OCI-LY3 (cell line): ENCODE measurements around the gene ZER1.
"Not testable (repeated sequence)": the region's sequence is repeated elsewhere in the genome, so short reads cannot be mapped to it uniquely, and the experiment has no call there.

ENCODE experiments used
- H2AFZ ChIP-seq: fragments of 200-600, 300-600 bp; shearing (Covaris generic); 2 replicates; pipeline ENCODE4 v1.6.0; 2014; ENCODE audit warnings: antibody characterized with exemption, low read depth, low read length
- H3K27ac ChIP-seq: fragments of 200-600, 300-600 bp; sonication (generic); 2 replicates; pipeline ENCODE4 v1.5.1; 2014; ENCODE audit warnings: mild to moderate bottlenecking, low read length, moderate library complexity, mixed read lengths
- H3K27me3 ChIP-seq: fragments of 200-600, 300-600 bp; sonication (generic); 2 replicates; pipeline ENCODE4 v1.6.1; 2014; ENCODE audit warnings: low read depth, low read length, mixed read lengths
- H3K36me3 ChIP-seq: fragments of 200-600, 300-600 bp; sonication (generic); replicated peaks from 2 replicates; pipeline ENCODE3; 2014; ENCODE audit warnings: low read depth, low read length, mixed read lengths
- H3K4me1 ChIP-seq: fragments of 300-600, 200-600 bp; sonication (generic); 2 replicates; pipeline ENCODE4 v1.6.1; 2014; ENCODE audit warnings: low read length, mixed read lengths
- H3K4me2 ChIP-seq: fragments of 200-600, 300-600 bp; sonication (generic); 2 replicates; pipeline ENCODE4 v1.6.1; 2014; ENCODE audit warnings: low read length, mixed read lengths
- H3K4me3 ChIP-seq: fragments of 300-600, 200-600 bp; sonication (generic); 2 replicates; pipeline ENCODE4 v1.5.1; 2014; ENCODE audit warnings: antibody characterized with exemption, mild to moderate bottlenecking, low read length, moderate library complexity
- H3K79me2 ChIP-seq: fragments of 300-600, 200-600 bp; shearing (Covaris generic); 2 replicates; pipeline ENCODE4 v1.6.1; 2014; ENCODE audit warnings: mild to moderate bottlenecking, low read length, mixed read lengths
- H3K9ac ChIP-seq: fragments of 300-600, 200-600 bp; shearing (Covaris generic); 2 replicates; pipeline ENCODE4 v1.6.0; 2014; ENCODE audit warnings: mild to moderate bottlenecking, low read length, moderate library complexity
- H3K9me3 ChIP-seq: fragments of 200-600, 300-600 bp; shearing (Covaris generic); 2 replicates; pipeline ENCODE4 v1.6.1; 2014; ENCODE audit warnings: low read length, mixed read lengths; ENCODE audit not compliant: insufficient read depth
- H4K20me1 ChIP-seq: fragments of 200-600, 300-600 bp; sonication (generic); 2 replicates; pipeline ENCODE4 v1.6.1; 2016; ENCODE audit warnings: low read length, mixed read lengths; ENCODE audit not compliant: insufficient read depth
- EZH2phosphoT487 ChIP-seq: fragments of 200-600 bp; shearing (Covaris generic); IDR thresholded peaks from 2 replicates; pipeline ENCODE4 v1.6.1; 2018; ENCODE audit warnings: antibody characterized with exemption, mixed run types, low read depth
- TF ChIP-seq, protein P1 (sequence below): fragments of 200-600, 300-600 bp; sonication (generic); IDR thresholded peaks from 2 replicates; pipeline ENCODE4 v1.5.1; 2014; ENCODE audit warnings: antibody characterized with exemption, low read length, low read depth

Gene ZER1

DNA sequence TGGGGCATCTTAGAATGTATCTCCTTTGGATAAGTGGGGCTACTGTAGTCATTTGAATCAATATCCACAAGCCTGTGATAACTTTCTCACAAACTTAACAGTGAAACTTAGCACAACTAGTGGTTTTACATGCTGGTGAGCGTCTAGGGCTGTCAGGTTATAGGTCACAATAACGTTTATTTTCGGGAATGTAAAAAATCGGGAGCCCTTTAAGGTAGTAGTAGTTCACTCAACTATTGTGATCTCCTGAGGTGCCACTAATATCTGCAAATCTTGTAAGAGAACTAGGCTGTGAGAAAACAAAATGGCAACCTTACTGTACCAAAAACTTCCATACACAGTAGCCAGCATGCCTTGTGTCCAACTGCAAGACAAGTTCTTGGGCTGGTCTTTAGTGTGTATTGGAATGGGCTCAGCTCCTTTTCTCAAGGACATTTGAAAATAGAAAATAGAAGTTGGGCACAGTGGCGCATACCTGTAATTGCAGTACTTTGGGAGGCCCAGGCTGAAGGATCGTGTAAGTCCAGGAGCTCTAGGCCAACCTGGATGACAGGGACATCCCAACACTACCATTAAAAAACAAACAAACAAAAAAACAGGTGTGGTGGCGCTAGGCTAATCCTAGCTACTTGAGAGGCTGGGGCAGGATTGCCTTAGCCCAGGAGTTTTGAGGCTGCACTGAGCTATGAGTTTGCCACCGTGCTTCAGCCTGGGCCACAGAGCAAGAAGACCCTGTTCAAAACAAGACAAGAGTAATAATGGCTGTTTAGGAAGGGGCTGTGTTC lies 74.6 kb downstream of the ZER1 start:
- peaks cover 39% of the 10 kb centered on the region for H3K4me1 ChIP-seq
- no peaks in the 10 kb centered on the region for H3K9me3 ChIP-seq
- H3K27ac ChIP-seq = peak overlapping the region; percentile 92
- H3K27me3 ChIP-seq = no peaks in the 10 kb centered on the region
- TF ChIP-seq, protein P1, sequence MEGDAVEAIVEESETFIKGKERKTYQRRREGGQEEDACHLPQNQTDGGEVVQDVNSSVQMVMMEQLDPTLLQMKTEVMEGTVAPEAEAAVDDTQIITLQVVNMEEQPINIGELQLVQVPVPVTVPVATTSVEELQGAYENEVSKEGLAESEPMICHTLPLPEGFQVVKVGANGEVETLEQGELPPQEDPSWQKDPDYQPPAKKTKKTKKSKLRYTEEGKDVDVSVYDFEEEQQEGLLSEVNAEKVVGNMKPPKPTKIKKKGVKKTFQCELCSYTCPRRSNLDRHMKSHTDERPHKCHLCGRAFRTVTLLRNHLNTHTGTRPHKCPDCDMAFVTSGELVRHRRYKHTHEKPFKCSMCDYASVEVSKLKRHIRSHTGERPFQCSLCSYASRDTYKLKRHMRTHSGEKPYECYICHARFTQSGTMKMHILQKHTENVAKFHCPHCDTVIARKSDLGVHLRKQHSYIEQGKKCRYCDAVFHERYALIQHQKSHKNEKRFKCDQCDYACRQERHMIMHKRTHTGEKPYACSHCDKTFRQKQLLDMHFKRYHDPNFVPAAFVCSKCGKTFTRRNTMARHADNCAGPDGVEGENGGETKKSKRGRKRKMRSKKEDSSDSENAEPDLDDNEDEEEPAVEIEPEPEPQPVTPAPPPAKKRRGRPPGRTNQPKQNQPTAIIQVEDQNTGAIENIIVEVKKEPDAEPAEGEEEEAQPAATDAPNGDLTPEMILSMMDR = no peak
- no peak for TF ChIP-seq EZH2phosphoT487
- H3K4me2 ChIP-seq = no peak overlapping the region
- H2AFZ ChIP-seq = no peak overlapping the region
- H3K79me2 ChIP-seq = peaks cover 48% of the 10 kb centered on the region
- no peak overlapping the region for H3K9ac ChIP-seq
- no peak overlapping the region for H3K4me3 ChIP-seq
- H3K36me3 ChIP-seq = peaks cover 46% of the 10 kb centered on the region
- H4K20me1 ChIP-seq = peaks cover 17% of the 10 kb centered on the region; the same call in 1 of the 2 replicates

DNA sequence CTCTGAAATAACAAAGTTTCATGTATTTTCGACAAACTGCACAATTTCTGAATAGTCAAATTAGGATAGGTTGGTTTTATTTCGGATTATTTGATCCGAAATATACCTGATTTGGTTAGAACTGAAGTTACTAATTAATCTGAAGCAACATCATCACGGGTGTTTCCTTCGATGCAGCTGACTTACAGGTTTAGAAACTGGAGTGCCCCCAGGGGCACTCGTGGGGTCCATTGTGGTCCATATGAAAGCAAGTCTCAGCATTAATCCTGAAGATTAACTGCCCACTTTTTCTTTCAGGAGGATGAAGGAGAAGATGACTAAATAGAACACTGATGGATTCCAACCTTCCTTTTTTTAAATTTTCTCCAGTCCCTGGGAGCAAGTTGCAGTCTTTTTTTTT lies 77.4 kb downstream of the ZER1 start:
- Histone ChIP-seq H3K27ac (peak overlapping the region; percentile 92), H3K79me2 (peaks cover 71% of the 10 kb centered on the region), H3K36me3 (peaks cover 68% of the 10 kb centered on the region), H4K20me1 (peaks cover 35% of the 10 kb centered on the region), H3K4me2 (peak overlapping the region; percentile 74), H3K4me1 (peaks cover 38% of the 10 kb centered on the region), H3K9ac (peak overlapping the region; percentile 51), H3K4me3 (peak overlapping the region; percentile 92), H3K9me3 (no peaks in the 10 kb centered on the region), H3K27me3 (no peaks in the 10 kb centered on the region), H2AFZ (no peak overlapping the region)
- TF ChIP-seq, protein P1 = no peak
- no peak for TF ChIP-seq EZH2phosphoT487

DNA sequence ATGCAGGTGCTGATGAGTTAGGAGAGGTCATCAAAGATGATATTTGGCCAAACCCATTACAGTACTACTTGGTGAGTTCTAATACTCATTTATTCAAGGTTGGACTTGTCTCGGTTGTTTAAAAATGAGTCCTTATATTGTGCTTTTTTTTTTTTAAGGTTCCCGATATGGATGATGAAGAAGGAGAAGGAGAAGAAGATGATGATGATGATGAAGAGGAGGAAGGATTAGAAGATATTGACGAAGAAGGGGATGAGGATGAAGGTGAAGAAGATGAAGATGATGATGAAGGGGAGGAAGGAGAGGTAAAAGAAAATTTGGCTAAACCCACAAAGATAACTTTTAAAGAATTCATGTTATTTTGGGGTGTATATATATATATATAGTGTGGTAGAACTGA lies 78.0 kb downstream of the ZER1 start:
- peaks cover 65% of the 10 kb centered on the region for H3K36me3 ChIP-seq
- H3K9me3 ChIP-seq, H2AFZ ChIP-seq, H3K27me3 ChIP-seq: not testable (repeated sequence)
- peaks cover 35% of the 10 kb centered on the region for H4K20me1 ChIP-seq
- H3K27ac ChIP-seq = peak overlapping the region; percentile 92
- peak overlapping the region; percentile 92 for H3K4me3 ChIP-seq
- peak overlapping the region; percentile 74 for H3K4me2 ChIP-seq
- peak overlapping the region; percentile 97 for H3K9ac ChIP-seq
- peaks cover 38% of the 10 kb centered on the region for H3K4me1 ChIP-seq
- H3K79me2 ChIP-seq = peaks cover 75% of the 10 kb centered on the region

DNA sequence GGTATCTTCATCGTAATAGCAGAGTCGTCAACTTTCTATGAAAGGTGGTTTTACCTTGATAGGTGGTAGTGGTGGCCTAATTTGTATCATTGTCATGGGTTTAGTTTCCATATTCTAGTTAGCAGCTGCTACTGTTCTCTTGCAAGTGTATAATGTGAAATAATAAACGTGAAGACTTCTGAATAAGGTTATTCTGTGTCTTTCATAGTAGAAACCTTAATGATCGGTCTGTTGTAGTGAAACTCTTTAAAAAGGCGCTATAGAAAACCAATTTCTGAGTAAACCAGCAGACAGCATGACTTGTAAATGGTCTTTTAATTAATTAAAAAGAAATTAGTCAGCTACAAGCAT lies 81.1 kb downstream of the ZER1 start:
- Histone ChIP-seq H3K4me3 (peak overlapping the region; percentile 92), H3K27me3 (no peaks in the 10 kb centered on the region), H3K4me1 (peaks cover 59% of the 10 kb centered on the region), H3K4me2 (peak overlapping the region; percentile 74), H3K9me3 (no peaks in the 10 kb centered on the region), H3K27ac (peak overlapping the region; percentile 92), H3K79me2 (peaks cover 90% of the 10 kb centered on the region), H2AFZ (no peak overlapping the region), H3K36me3 (peaks cover 41% of the 10 kb centered on the region), H3K9ac (peak overlapping the region; percentile 97), H4K20me1 (peaks cover 22% of the 10 kb centered on the region)
- TF ChIP-seq, protein P1 = no peak
- TF ChIP-seq EZH2phosphoT487 = no peak
